Epithelial cell of proximal tubule (primary cell): Measurements from ENCODE around the gene HK1. TPM values are rescaled to one million over a fixed set of nuclear protein-coding genes. Genes with fewer than 3 reads are reported as not detected.

Experiments used
- DNase-seq: peaks from one replicate; pipeline ENCODE4 v3.0.0-alpha.2; 2011; ENCODE audit warnings: low read depth
- H3K4me3 ChIP-seq: 2 replicates; pipeline ENCODE4 v1.5.1; 2011; ENCODE audit warnings: low read depth, mild to moderate bottlenecking, low read length
- total RNA-seq: library from RNA; depleted of rRNA; stranded (reverse); fragments of >200 nt; gene quantifications from 2 replicates; pipeline ENCODE4 v1.2.3, GENCODE V29; 2015
- TF ChIP-seq, protein P1 (sequence below): conservative IDR thresholded peaks from 2 replicates; pipeline ENCODE4 v1.5.1; 2012; ENCODE audit warnings: low read depth, mild to moderate bottlenecking, low read length

Gene HK1
- total RNA-seq, 1 donor from 2014 or later, result 84.4 TPM

DNA sequence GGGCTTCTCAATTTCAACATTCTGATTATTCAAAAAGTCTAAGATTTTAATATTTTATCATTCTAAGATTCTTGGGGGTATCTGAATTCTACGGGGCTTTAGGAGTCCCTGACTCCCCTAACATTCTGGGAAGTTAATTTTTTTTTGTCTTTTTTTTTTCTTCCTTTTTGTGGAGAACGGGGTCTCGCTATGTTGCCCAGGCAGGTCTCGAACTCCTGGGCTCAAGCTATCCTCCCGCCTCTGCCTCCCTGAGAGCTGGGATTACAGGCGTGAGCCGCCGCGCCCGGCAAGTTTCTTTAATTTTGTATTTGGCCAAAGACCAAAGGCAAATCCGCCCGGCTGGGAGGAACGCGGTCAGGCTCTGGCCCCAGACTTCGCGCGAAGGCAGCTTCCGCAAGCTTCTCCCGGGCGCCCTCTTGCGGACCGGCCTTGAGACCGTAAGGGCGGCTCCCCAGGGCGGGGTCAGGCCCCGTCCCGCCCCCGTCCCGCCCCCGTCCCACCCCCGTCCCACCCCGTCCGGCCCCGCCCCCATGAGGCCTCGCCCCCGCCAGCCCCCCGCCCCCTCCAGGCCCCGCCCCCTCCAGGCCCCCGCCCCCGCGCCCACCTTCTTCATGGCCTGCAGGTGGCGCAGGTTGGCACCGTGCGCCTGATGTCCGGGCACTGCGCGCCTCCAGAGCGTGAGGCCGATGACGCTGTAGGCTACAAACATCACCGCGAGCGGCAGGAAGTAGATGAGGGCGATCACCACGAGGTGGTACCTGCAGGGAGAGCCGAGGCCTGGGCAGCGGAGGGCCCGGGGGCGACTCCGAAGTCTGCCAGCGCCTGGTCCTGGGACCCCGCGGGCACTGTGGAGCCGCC lies 130.3 kb downstream of the HK1 start:
- TF ChIP-seq, protein P1, sequence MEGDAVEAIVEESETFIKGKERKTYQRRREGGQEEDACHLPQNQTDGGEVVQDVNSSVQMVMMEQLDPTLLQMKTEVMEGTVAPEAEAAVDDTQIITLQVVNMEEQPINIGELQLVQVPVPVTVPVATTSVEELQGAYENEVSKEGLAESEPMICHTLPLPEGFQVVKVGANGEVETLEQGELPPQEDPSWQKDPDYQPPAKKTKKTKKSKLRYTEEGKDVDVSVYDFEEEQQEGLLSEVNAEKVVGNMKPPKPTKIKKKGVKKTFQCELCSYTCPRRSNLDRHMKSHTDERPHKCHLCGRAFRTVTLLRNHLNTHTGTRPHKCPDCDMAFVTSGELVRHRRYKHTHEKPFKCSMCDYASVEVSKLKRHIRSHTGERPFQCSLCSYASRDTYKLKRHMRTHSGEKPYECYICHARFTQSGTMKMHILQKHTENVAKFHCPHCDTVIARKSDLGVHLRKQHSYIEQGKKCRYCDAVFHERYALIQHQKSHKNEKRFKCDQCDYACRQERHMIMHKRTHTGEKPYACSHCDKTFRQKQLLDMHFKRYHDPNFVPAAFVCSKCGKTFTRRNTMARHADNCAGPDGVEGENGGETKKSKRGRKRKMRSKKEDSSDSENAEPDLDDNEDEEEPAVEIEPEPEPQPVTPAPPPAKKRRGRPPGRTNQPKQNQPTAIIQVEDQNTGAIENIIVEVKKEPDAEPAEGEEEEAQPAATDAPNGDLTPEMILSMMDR, result peak; percentile 55
- H3K4me3 ChIP-seq, result peak overlapping the region; percentile 44
- no peak for DNase-seq

DNA sequence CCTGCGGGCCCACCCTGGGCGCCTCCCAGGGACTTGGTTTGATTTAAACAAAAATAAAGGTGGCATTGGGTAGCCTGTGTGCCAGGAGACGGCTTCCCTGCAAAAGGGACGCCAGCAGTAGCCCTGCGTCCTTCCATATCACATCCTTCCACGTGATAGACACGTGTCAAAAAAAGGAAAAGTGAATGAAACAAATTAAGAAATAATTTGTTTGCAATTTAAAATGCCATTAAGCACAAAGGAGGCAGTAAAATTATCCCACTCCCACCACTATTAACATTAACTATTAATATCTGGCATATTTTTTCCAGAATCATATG lies 130.8 kb downstream of the HK1 start:
- TF ChIP-seq, protein P1, result no peak
- no peak for DNase-seq
- H3K4me3 ChIP-seq, result peak overlapping the region; percentile 44

DNA sequence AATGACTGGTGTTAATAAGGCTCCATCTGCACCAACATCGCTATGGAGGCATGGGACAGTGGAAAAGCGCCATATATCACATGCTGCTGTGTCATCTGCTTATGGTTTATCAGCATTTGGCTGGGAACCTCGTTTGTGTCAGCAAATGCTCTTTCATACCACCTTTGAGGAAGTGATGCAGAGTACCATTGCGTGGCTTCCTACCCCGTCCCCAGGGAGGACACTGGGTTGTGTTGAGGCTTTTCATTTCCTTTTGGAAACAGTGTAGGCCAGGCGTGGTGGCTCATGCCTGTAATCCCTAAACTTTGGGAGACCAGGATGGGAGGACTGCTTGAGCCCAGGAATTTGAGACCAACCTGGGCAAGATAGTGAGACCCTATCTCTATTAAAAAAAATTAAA lies 131.7 kb downstream of the HK1 start:
- no peak for DNase-seq
- TF ChIP-seq, protein P1, result no peak
- no peak overlapping the region for H3K4me3 ChIP-seq

DNA sequence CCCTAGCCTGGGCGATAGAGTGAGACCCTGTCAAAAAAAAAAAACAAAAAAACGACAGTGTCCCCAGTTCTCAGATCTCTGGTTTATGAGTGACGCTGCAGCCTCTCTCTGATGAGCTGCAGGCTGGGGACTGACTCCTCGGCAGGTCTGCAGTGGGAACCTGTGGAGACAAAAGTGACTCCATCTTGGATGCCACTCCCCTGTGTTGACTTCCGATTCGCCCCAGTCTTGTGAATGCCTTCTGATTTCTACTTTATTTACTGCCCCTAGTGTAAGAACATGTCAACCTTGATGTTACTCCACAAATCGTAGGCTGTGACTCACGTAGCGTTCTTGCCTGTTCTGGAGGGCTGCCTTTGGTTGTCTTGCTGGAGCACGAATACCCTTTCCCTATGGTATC lies 132.2 kb downstream of the HK1 start:
- TF ChIP-seq, protein P1, result no peak
- DNase-seq, result no peak
- H3K4me3 ChIP-seq, result no peak overlapping the region

DNA sequence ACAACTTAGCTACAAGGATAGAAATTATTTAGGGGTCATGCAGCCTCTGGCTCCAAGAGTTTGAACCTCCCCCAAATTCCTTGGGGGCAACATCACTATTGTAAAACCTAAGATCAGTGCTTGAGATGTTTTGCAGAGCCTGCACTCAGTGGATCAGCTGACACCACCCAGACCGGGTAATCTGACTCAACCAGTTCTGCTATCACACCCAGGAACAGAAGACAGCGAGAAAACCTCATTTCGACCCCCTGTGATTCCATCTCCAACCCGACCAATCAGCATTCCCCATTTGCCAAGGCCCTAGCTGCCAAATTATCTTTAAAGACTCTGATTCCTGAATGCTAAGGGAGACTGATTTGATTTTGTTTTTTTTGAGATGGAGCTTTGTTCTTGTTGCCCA lies 133.2 kb downstream of the HK1 start:
- no peak overlapping the region for H3K4me3 ChIP-seq
- TF ChIP-seq, protein P1, result no peak
- no peak for DNase-seq

DNA sequence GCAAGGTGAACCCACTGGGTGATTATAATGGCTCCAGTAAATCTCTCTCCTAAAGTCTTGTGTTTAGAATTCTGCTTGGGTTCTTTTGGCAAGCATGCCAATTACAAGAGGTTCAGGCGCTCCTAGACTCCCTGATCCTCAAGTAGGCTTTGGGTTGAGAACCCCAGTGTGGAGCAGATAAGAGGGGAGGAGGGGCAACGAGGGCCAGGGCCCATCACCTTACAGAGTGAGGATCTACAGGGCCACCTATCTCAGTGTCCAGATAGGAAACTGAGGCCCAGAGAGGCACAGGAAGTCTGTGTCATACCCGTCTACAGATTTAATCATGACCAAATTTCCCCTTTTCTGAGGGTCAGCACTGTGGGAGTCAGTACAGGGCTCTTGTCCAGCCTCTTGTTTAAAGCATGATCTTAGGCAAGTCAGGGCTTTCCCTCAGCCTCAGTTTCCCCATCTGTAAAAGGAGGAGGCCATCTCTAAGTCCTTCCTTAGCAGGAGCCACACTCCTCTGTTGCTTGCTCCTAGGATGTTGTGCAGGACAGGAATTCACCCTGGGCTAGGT lies 134.0 kb downstream of the HK1 start:
- TF ChIP-seq, protein P1, result no peak
- H3K4me3 ChIP-seq, result no peak overlapping the region
- DNase-seq, result no peak
